ENCODE results near the gene TMCC2.
A peak's percentile ranks its signal among the peaks of the same experiment; 100 is the strongest.
"Not testable (repeated sequence)": the region's sequence is repeated elsewhere in the genome, so short reads cannot be mapped to it uniquely, and the experiment has no call there.

Gene TMCC2, protein sequence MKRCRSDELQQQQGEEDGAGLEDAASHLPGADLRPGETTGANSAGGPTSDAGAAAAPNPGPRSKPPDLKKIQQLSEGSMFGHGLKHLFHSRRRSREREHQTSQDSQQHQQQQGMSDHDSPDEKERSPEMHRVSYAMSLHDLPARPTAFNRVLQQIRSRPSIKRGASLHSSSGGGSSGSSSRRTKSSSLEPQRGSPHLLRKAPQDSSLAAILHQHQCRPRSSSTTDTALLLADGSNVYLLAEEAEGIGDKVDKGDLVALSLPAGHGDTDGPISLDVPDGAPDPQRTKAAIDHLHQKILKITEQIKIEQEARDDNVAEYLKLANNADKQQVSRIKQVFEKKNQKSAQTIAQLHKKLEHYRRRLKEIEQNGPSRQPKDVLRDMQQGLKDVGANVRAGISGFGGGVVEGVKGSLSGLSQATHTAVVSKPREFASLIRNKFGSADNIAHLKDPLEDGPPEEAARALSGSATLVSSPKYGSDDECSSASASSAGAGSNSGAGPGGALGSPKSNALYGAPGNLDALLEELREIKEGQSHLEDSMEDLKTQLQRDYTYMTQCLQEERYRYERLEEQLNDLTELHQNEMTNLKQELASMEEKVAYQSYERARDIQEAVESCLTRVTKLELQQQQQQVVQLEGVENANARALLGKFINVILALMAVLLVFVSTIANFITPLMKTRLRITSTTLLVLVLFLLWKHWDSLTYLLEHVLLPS

GRCh38 chr1:205227584-205228013, at the start of gene TMCC2:
TSS of gene TMCC2 (plus strand) at chr1:205227946. CDS start at chr1:205228565, 619 bp downstream.
- peak; percentile 88 to 90 for DNase-seq

GRCh38 chr1:205179842-205180241, 47.9 kb upstream of the TMCC2 start:
- DNase-seq: no peak

DNA sequence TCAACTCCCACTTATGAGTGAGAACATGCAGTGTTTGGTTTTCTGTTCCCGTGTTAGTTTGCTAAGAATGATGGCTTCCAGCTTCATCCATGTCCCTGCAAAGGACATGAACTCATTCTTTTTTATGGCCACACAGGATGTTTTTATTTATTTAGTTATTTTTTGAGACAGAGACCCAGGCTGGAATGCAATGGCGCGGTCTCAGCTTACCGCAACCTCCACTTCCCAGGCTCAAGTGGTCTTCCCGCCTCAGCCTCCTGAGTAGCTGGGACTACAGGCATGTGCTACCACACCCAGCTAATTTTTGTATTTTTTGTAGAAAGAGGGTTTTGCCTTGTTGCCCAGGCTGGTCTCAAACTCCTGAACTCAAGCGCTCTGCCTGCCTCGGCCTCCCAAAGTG, 47.4 kb upstream of the TMCC2 start:
- DNase-seq: not testable (repeated sequence)

GRCh38 chr1:205182930-205183329, 44.8 kb upstream of the TMCC2 start:
- DNase-seq: no peak

DNA sequence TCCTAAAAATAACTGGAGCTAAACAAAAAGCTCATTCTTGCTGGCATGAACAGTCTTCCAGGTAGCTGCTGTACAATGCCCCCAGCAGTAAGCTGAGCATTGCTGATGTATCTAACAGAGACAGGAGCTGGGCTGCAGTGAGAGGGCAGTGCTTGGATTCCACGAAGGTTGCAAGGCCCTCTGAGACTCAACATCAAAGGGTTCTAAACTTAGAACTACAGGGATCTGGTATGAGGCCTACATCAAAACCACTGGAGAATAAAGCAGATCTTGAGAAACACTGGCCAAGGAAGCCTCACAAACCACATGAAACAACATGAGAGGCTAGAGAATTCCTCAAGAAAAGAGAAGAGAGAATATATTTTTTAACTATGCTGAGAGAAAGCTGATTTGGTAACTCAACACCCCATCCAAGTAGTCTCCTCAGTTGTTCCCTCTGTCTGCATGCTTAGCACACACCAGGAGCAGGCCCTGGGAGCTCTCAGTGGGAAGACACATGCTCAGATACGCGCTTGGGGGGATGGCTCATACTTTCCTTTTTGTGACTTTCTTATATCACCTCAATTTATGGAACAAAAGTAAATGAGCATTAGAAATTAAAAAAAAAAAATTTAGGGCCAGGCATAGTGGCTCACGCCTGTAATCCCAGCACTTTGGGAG, 43.9 kb upstream of the TMCC2 start:
- no peak for DNase-seq

DNA sequence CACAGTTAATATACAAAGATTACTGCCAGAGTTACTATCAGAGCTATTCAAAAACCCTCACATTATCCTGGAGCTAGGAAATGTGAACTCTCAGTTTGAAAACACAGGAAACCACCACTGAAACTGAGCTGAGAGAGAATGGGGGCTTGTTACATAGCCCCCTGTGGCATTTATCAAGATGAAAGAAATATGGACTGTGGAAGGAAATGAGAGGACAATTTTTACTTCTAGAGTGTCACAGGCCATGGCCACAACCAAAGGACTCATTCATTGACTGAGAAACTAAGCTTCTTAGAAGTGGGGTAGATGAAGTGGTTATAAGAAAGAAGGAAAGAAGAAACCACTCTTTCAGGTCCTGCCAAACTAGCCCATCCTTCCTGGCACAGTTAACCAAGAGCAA, 41.6 kb upstream of the TMCC2 start:
- DNase-seq: no peak

DNA sequence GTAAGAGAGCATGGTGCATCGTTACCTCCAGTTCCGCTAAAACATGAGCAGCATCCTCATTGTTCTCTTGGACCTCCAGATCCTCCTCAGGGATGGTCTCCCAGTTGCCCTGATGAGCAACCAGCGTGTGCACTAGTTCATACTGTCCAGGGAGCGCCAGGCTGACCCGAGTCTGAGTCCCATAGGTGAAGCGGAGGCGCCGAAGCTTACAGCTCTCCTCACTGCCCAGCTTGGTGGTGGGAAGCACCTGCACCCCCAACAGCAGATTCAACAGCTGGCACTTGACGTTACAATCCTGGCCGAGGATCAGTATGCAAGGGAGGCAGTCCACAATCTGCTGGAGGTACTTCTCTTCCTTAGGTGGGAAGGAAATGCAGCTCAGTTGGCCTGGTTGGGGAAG, 40.3 kb upstream of the TMCC2 start:
- DNase-seq: no peak

DNA sequence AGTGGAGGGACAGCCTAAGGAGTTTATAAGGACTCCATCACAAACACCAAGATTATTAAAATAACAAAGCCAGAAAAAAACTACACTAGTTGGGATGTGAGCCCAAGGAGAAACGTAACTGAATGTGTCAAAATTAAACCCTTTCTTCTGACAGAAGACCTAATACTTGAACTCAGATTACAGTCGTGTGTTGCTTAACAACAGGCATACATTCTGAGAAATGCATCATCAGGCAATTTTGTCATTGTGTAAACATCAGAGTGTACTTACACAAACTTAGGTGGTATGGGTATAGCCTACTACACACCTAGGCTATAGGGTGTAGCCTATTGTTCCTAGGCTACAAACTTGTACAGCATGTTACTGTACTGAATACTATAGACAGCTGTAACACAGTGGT, 39.6 kb upstream of the TMCC2 start:
- DNase-seq: no peak

DNA sequence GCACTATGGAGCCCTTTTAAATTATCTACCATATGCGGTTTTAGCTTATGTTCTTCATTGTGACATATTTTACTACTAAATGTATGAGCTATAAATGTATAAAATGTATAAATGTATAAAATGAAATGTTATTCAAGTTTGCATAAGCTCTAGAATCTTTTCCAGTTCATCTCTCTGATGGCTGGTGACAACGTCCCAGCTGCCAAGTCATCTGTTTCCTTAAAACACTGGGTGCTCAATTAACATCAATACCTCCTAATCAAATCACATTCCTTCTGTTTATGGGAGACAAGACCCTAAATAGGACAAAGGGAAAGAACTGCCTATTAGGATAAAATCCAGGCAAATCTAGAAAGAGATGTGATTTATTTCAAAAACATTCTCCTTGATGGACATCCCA, 39.1 kb upstream of the TMCC2 start:
- no peak for DNase-seq

- DNase-seq: no peak
These were observed 38.6 kb upstream of the TMCC2 start for GRCh38 chr1:205189131-205189530.

DNA sequence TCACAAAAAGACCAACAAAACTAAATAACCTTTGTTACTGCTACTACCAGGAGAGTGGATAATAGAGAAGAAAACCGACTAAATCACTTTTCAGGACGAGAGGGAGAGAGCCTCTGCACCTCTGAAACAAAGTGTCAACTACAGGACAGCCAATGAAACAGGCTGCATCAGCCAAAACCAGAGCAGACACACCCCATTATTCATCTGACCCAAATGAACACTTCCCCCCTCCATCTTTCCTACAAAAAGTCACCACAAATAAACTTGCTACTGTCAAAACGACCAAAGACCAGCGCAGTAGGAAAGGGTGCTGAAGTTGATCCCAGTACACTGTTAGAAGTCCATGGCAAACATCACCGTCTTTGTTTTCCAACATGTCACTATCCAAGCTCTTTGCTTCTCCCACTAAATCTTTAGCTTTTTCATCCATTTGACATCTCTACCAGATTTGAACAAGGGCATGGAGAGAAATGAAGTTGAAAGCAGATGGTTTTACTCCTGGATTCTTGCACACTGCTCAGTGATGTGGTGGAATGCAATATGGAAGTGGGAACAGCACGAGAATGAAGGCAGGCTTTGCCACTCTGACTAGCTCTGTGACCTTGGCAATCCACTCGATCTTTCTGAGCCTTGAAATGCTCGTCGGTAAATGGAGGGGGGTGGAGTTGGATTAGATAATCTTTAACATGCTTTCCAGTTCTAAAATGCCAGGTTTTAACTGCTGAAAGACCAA, 36.7 kb upstream of the TMCC2 start:
- no peak for DNase-seq

DNA sequence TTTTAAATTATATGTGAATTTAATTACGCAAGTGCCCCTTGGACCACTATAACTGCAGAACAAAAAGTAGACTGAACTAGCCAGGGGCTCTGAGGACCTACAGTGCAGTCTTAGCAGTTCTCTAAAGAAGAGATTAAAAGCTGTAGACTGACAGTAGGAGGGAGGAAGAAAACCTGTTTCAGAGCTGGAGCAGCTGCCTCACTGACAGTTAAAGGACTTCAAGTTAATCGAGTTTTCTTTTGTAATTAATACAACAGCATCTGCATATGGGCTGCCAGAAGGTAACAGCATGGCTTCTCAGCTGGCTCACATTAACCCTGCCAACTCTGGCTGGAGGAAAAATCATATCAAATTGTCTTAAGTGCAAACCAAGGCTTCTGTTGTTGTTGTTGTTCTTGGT, 36.1 kb upstream of the TMCC2 start:
- DNase-seq: no peak

GRCh38 chr1:205192287-205192686, 35.5 kb upstream of the TMCC2 start:
- no peak for DNase-seq

DNA sequence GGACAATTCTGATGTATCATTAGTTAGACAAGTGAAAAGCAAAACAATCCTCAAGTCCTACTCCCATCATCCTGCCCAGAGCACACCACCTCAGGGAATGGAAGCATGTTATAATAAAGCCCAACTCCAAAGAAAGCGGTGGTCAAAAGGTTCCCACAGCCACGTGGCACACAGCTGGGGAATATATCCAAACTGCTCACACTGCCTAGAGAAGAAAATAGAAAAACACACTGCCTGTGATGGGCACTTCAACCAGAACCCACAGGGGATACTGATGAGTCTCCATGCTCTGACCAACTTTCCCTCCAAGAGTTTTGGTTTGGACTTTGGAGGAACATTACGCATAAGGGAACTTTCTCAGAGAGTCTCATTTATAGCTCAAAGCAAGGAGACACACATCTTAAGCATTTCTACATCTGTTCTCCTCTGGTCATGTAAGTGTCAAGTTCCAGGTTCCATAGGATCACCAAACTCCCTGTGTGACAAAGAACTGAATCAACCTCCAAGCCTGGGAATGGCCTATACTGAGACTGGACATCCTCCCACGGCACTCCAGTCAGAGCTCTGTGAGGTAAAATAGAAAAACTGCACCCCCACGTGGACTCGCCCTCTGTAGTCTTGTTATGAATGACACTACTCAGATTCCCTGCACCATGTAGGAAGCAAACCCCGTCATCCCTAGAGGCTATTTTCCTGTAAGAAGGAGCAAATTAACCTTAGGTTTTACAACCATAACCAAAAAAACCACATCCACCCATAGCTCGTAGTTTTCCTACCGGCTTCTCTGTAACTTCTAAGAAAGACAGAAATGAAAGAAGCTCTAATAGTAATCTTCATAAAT, 28.4 kb upstream of the TMCC2 start:
- peak; percentile 69 to 72 for DNase-seq

DNA sequence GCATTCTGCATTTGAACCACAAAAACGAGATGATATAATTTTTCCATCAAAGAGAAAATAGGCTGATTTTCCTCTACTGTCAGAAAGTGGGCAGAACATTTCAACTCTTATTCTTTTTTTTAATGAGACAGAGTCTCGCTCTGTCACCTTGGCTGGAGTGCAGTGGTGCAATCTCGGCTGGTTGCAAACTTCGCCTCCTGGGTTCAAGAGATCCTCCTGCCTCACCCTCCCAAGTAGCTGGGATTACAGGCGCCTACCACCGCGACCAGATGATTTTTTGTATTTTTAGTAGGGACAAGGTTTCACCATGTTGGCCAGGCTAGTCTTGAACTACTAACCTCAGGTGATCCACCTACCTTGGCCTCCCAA, 27.8 kb upstream of the TMCC2 start:
- DNase-seq: peak; percentile 44 to 47

GRCh38 chr1:205204552-205204951, 23.2 kb upstream of the TMCC2 start:
- no peak for DNase-seq

GRCh38 chr1:205205055-205205454, 22.7 kb upstream of the TMCC2 start:
- DNase-seq: no peak

- DNase-seq: no peak
These were observed 18.9 kb upstream of the TMCC2 start for GRCh38 chr1:205208811-205209210.

- DNase-seq: peak in 1 of 2 experiments; percentile 45
These were observed 17.0 kb upstream of the TMCC2 start for GRCh38 chr1:205210756-205211168.

DNA sequence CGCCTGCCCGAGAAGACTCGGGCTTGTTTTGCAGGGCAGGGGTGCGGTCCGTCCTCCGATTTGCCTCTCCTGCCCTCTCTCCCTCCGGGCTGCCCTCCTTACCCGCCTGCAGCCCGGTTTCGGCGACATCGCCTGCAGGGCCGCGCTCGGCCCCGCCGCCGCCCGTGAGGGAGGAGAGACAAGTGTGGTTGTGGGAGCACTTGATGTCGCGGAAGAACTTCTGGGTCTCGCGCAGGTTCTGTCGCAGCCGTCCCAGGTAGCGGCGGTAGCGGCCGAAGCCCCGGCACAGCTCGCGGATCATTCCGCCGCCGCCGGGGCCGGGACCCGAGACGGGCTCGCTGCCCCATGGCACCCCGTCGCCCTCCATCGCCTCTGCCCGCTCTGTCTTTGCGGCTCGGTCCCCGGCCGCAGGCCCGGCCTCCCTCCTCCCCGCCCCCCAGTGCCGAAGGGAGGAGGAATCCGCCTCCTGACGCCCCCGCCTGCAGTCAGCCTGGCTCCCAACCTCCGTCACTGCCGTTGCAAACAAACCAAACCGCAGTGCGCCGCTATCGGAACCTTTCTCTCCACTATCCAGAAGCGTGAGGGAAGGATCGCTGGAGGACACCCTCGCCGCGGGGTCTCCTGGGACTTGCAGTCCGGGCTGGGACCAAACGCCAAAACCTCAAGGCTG, 16.4 kb upstream of the TMCC2 start, which contains the start of gene DSTYK:
DSTYK (minus strand) TSS at position 534 of the 670 bp plus-strand sequence; CDS start at position 367, 167 bp downstream.
- DNase-seq: peak; percentile 96

GRCh38 chr1:205211839-205212536, 15.8 kb upstream of the TMCC2 start:
- no peak for DNase-seq

Measured in activated T-cell treated with anti-CD3 and anti-CD28 coated beads, Interleukin-2, amount 50 U/mL, for 48 hours (primary cell).